Astrocyte (in vitro differentiated cells and primary cell): ENCODE measurements around the gene RPL6.

Experiments used
- CTCF ChIP-seq: IDR thresholded peaks from 2 replicates; pipeline ENCODE4 v1.5.1; 2011; ENCODE audit warnings: low read depth, mild to moderate bottlenecking, inconsistent platforms, low read length, moderate library complexity; ENCODE audit not compliant: insufficient read depth
- EZH2 ChIP-seq: IDR thresholded peaks from 2 replicates; pipeline ENCODE4 v1.6.1; 2012; ENCODE audit warnings: mild to moderate bottlenecking, low read length, inconsistent platforms; ENCODE audit not compliant: insufficient read depth

- TF ChIP-seq CTCF (no peak), EZH2 (no peak)
These were observed 28.6 kb downstream of the RPL6 start for GRCh38 chr12:112380663-112381405.
